ENCODE data around the gene TNFAIP8L1.
A peak's percentile ranks its signal among the peaks of the same experiment; 100 is the strongest.
"Not testable (repeated sequence)": the region's sequence is repeated elsewhere in the genome, so short reads cannot be mapped to it uniquely, and the experiment has no call there.

Gene TNFAIP8L1

DNA sequence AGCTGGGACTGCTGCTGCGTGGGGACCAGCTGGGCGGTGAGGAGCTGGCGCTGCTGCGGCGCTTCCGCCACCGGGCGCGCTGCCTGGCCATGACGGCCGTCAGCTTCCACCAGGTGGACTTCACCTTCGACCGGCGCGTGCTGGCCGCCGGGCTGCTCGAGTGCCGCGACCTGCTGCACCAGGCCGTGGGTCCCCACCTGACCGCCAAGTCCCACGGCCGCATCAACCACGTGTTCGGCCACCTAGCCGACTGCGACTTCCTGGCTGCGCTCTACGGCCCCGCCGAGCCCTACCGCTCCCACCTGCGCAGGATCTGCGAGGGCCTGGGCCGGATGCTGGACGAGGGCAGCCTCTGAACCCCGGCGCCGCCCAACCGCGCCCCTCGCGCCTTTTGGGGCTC is 12.8 kb downstream of the TNFAIP8L1 start:
- no peak for DNase-seq

DNA sequence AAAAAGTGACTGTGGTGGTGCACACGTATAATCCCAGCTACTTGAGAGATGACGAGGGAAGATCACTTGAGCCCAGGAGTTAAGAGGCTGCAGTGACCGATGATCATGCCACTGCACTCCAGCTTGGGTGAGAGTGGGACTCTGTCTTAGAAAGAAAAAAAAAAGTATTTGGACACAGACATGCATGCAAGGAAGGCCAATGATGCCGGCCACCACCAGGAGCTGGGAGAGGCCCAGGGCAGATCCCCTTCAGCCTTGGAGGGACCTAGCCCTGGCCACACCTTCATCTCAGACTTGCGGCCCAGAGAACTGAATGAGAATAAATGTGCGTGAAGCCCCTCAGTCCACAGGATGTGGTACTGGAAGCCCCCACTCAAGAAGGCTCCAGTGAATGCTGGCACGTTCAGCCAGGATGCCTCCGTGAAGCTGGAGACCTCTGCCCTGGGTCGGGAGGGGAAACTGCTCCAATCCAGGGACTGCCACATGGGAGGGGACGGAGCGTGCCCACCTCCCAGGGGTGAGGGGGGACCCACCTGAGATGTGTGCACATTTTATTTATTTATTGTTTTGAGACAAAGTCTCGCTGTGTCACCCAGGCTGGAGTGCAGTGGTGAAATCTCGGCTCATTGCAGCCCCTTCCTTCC is 14.6 kb downstream of the TNFAIP8L1 start:
- DNase-seq, result no peak

- DNase-seq, result no peak
Measured at GRCh38 chr19:4654437-4655361, 15.4 kb downstream of the TNFAIP8L1 start.

GRCh38 chr19:4656102-4656501 is 16.8 kb downstream of the TNFAIP8L1 start:
- DNase-seq, result no peak

DNA sequence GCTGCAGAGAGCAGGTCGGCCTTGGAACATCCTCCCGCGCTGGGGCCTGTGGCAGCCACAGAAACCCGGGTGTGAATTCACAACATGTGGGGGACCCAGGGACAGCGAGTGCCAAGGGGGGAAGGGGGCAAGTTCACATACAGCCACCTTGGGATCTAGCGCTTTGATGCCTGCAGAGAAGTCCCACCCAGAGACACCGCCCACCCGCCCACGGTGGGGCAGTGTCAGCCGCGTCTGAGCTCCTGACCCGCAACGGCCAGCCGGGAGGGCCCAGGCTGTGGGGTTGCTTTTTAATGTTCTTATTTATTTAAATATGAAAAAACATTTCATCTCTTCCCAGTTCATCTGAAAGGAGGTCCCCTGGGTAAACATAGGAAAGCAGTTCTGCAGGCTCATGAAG is 17.9 kb downstream of the TNFAIP8L1 start:
- no peak for DNase-seq

- no peak for DNase-seq
Measured at GRCh38 chr19:4657835-4658234, 18.5 kb downstream of the TNFAIP8L1 start.

DNA sequence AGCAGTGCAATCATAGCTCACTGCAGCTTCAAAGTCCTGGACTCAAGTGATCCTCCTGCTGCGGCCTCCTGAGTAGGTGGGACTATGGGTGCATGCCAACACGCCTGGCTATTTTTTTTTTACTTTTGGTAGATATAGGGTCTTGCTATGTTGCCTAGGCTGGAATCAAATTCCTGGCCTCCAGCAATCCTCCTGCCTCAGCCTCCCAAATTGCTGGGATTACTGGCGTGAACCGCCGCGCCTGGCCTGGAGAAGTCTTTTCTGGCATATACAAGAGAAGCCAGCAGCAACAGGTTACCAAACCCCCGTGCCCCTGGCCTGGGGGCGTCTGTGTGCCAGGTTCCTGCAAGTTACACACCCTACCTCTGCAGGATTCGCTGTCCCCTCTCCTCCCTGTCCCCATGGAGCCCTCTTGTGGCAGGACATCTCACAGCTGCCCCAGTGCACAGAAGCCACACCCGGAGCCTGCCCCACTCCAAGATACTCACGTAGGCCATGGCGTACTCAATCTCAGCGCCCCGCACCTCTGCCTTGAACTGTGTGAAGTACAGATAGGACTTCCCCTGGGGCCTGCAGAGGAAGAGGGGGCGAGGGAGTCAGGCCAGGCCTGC is 21.0 kb downstream of the TNFAIP8L1 start:
- DNase-seq, result no peak

DNA sequence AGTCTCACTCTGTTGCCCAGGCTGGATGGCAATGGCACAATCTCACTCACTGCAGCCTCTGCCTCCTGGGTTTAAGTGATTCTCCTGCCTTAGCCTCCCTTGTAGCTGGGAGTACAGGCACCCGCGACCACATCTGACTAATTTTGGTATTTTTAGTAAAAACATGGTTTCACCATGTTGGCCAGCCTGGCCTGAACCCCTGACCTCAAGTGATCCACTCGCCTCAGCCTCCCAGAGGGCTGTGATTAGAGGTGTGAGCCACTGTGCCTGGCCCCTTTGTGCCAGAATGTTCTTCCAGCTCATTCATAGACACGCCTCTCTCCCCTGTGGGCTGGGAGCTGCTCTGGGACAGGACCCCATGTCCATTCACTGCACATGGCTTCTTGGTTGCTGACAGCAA is 21.7 kb downstream of the TNFAIP8L1 start:
- no peak for DNase-seq

- DNase-seq, result no peak
Measured at GRCh38 chr19:4662020-4662695, 22.8 kb downstream of the TNFAIP8L1 start.

GRCh38 chr19:4662812-4663211 is 23.5 kb downstream of the TNFAIP8L1 start:
- no peak for DNase-seq

- DNase-seq, result no peak
Measured at GRCh38 chr19:4664642-4665041, 25.3 kb downstream of the TNFAIP8L1 start.

GRCh38 chr19:4669723-4670480 is 30.6 kb downstream of the TNFAIP8L1 start, which contains the start of gene MYDGF:
TSS of gene MYDGF (minus strand) at chr19:4670342. CDS start at chr19:4670334, 8 bp downstream.
- DNase-seq, result peak; percentile 96

DNA sequence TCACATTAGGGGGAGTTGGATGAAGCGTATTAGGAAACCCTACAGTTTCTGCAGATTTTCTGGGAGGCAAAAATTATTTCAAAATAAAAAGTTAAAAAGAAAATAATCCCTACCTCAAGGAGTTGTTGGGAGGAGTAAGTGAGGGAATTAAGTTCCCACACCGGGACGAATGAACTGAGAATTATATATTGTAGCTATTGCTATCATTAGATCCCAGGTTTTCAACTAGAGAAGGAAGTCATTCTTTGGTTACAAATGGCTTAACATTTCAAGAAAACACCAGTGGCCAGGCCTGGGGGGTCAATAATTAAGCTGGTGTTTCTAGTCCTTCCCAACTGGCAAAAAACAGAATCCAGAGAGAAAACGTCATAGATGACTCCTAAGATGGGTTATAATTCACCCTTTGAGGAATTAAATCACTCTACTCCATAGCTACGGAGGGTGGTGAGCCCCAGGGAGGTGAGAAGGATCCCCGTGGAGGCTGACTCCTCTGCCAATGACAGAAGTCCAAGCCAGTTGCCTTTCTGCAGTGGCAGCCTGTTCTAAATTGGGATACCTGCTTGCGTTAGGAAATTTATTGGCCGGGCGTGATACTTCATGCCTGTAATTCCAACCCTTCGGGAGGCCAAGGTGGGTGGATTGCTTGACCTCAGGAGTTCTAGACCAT is 32.0 kb downstream of the TNFAIP8L1 start:
- no peak for DNase-seq

GRCh38 chr19:4673216-4673615 is 33.9 kb downstream of the TNFAIP8L1 start:
- no peak for DNase-seq

DNA sequence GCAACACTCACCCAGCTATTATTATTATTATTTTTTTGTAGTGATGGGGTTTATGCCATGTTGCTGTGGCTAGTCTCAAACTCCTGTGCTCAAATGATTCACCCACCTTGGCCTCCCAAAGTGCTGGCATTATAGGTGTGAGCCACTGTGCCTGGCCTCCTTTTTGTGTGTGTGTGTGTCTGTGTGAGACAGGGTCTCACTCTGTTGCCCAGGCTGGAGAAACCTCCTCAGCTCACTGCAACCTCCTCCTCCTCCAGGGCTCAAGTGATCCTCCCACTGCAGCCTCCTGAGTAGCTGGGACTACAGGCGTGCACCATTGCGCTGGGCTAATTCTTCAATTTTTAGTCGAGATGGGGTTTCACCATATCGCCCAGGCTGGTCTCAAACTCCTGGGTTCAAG is 34.4 kb downstream of the TNFAIP8L1 start:
- DNase-seq, result no peak

- no peak for DNase-seq
Measured at GRCh38 chr19:4675346-4675745, 36.0 kb downstream of the TNFAIP8L1 start.

GRCh38 chr19:4676955-4677731 is 37.8 kb downstream of the TNFAIP8L1 start:
- DNase-seq, result peak; percentile 62

DNA sequence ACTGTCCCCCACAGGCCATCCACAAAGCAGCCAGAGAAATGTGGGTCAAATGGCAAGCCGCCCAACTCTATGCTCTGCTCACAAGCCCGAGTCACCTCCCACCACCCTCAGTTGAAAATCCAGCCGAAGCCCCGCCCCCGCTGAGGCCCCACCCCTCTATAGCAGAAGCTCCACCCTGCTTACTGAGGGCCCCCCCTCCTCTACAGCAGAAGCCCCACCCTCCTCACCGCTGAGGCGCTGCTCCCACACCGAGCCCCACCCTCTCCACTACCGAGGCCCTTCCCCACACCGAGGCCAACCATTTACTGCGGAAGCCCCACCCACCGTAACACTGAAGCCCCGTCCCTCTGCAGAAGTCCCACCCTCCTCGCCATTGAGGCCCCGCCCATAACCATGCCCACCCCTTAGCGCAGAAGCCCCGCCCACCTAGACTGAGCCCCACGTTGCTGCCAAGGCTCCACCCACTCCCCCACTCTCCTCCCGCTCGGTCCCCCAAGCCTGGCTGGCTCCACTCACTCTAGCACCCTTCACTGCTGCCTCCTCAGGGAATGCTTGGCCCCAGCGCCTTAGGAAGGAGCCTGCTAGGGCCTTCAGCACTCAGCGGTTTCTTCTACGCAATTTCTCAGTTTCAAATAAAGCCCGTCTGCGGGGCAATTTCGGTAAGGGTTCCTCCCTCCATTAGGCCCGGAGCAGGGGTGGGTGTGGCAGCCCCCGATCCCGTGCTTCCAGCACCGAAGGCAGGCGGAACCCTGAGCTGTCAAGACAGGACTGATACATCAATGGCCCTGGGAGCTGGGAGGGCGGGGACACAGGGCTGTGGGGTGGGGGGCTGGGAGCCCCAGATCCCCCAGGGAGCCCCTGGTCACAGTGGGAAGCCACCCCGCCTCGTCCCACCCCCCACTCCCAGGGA is 39.8 kb downstream of the TNFAIP8L1 start:
- DNase-seq, result no peak

DNA sequence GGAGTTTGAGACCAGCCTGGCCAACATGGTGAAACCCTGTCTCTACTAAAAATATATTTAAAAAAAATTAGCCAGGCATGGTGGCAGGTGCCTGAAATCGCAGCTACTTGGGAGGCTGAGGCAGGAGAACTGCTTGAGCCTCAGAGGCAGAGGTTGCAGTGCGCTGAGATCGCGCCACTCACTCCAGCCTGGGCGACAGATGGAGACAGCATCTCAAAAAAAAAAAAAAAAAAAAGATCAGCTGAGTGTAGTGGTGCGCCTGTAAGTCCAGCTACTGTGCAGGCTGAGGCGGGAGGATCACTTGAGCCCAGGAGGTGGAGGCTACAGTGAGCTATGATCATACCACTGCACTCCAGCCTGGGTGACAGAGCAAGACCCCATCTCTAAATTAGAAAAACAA is 40.7 kb downstream of the TNFAIP8L1 start:
- not testable (repeated sequence) for DNase-seq
